ENCODE results near the gene RASGRP4.

- no peak for TF ChIP-seq EZH2 (IDR thresholded peaks at IDR 0.05; ENCODE audit: borderline replicate concordance, low read length)
- TF ChIP-seq, protein P1, sequence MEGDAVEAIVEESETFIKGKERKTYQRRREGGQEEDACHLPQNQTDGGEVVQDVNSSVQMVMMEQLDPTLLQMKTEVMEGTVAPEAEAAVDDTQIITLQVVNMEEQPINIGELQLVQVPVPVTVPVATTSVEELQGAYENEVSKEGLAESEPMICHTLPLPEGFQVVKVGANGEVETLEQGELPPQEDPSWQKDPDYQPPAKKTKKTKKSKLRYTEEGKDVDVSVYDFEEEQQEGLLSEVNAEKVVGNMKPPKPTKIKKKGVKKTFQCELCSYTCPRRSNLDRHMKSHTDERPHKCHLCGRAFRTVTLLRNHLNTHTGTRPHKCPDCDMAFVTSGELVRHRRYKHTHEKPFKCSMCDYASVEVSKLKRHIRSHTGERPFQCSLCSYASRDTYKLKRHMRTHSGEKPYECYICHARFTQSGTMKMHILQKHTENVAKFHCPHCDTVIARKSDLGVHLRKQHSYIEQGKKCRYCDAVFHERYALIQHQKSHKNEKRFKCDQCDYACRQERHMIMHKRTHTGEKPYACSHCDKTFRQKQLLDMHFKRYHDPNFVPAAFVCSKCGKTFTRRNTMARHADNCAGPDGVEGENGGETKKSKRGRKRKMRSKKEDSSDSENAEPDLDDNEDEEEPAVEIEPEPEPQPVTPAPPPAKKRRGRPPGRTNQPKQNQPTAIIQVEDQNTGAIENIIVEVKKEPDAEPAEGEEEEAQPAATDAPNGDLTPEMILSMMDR (IDR thresholded peaks at IDR 0.05; ENCODE audit: low read length): no peak
Observed at GRCh38 chr19:38388349-38389100, 37.5 kb downstream of the RASGRP4 start, which contains the start of gene SPRED3.
